ENCODE measurements around the gene CA9.
"Not testable (repeated sequence)": the region's sequence is repeated elsewhere in the genome, so short reads cannot be mapped to it uniquely, and the experiment has no call there.

Gene CA9

DNA sequence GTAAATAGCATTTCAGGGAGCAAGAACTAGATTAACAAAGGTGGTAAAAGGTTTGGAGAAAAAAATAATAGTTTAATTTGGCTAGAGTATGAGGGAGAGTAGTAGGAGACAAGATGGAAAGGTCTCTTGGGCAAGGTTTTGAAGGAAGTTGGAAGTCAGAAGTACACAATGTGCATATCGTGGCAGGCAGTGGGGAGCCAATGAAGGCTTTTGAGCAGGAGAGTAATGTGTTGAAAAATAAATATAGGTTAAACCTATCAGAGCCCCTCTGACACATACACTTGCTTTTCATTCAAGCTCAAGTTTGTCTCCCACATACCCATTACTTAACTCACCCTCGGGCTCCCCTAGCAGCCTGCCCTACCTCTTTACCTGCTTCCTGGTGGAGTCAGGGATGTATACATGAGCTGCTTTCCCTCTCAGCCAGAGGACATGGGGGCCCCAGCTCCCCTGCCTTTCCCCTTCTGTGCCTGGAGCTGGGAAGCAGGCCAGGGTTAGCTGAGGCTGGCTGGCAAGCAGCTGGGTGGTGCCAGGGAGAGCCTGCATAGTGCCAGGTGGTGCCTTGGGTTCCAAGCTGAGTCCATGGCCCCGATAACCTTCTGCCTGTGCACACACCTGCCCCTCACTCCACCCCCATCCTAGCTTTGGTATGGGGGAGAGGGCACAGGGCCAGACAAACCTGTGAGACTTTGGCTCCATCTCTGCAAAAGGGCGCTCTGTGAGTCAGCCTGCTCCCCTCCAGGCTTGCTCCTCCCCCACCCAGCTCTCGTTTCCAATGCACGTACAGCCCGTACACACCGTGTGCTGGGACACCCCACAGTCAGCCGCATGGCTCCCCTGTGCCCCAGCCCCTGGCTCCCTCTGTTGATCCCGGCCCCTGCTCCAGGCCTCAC is at the start of gene CA9:
Gene CA9 (plus strand): TSS at position 797 of the 893 bp plus-strand sequence. CDS start 32 bp downstream, at position 829.
- no peak for DNase-seq

GRCh38 chr9:35627575-35627974 is 46.2 kb upstream of the CA9 start:
- no peak for DNase-seq

- DNase-seq: no peak
These were observed 45.2 kb upstream of the CA9 start for GRCh38 chr9:35628389-35628991.

GRCh38 chr9:35629597-35629996 is 44.1 kb upstream of the CA9 start:
- no peak for DNase-seq

DNA sequence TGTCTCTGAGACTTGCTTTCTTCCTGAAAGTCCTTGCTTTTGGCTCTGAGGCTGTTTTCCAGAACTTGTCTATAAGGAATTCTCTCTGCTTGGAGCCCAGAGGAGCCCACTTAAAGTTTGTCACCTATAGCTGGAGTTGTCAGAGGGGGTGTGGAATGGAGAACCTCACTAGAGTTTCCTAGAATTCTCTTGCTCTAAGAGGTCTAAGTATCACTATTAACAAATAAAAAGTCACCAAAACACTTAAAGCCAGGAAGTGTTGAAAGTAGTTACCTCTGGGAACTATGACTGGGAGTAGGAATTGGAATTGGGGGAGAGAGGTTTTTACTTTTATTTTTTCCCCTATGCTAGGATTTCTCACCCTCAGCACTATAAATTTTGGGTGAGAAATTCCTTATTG is 38.0 kb upstream of the CA9 start:
- no peak for DNase-seq

DNA sequence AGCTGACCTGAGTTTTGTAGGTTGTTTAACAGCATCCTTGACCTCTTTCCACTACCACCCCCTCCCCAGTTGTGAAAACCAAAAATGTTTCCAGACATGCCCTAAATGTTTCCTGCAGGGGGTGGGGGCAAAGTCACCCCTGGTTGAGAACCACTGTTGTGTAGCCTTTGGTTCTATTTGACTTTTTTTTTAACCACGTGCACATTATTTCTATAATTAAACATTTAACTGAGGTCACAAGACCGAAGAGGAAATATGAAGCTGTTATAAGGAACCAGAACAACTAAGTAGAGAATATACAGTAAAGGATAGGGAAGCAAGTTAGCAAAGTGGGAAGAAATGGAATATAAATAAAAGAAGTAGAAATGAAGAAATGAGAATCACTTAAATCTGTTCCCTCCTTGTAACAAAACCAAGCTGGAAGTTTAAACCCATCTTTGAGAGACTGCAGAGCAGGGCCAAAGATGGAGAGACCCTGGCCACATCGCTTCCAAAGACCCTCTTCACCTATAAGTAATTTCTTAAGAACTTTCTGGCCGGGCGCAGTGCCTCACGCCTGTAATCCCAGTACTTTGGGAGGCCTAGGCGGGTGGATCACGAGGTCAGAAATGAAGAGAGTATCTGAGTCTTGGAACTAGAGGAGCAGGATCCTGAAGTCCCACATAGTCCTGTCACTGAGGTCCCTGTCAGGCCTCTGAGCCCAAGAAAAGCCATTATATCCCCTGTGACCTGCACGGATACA is 37.4 kb upstream of the CA9 start:
- no peak for DNase-seq

DNA sequence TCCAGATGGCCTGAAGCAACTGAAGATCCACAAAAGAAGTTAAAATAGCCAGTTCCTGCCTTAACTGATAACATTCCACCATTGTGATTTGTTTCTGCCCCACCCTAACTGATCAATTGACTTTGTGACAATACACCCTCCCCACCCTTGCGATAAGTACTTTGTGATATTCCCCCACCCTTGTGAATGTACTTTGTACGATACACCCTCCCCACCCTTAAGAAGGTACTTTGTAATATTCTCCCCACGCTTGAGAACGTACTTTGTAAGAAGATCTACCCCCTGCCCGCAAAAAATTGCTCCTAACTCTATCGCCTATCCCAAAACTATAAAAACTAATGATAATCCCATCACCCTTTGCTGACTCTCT is 36.9 kb upstream of the CA9 start:
- DNase-seq: not testable (repeated sequence)

- DNase-seq: not testable (repeated sequence)
These were observed 36.2 kb upstream of the CA9 start for GRCh38 chr9:35637427-35637955.

DNA sequence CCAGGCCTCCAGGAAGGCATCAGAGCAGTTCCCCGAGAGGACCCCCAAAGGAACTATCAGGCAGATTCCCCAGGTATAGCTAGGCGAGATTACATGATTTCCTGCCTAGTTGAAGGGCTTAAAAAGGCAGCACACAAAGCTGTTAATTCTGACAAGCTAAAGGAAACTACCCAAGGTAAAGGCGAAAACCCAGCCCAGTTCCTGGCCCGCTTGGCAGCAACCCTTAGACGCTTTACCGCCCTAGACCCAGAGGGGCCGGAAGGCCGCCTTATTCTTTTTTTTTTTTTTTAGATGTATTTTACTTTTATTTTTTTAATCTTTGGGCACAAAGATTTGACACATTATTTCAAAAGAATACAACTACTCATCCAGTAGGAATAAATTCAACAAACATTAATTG is 35.0 kb upstream of the CA9 start:
- not testable (repeated sequence) for DNase-seq

DNA sequence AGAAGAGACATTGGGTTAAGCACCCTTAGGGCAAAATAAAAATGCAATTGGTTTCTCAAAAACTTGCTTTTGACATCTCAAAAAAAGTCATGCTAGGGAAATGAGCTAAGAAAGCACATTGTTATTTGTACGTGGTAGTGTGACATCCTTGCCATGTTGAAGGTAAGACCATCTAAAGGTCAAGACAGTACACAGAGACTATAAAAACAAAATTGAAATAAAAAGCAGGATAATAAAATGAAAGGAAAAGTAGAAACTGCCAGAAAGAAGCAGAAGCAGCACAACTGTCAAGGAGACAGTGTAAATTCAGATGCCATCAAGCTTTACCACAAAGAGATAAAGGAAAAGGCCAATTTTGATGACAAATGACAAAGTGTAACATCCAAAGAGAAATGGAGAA is 34.5 kb upstream of the CA9 start:
- not testable (repeated sequence) for DNase-seq

DNA sequence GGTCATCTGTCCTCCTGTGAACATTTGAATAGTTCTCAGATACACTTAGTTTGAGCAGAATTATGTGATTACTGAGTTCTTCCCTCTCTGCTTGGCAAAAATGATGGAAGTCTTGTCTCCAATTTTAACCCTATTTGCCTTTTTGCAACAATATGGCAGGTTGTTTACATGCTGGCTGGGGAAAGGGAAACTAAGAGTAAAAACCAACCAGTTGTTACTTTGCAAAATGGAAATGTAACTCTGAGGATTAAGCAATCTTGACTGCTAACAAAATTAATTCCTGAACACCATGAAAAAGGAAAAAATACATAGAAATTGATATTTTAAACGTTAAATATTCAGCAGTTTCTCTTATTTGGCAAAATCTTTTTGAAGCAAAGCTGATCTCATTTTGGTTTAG is 34.1 kb upstream of the CA9 start:
- no peak for DNase-seq

DNA sequence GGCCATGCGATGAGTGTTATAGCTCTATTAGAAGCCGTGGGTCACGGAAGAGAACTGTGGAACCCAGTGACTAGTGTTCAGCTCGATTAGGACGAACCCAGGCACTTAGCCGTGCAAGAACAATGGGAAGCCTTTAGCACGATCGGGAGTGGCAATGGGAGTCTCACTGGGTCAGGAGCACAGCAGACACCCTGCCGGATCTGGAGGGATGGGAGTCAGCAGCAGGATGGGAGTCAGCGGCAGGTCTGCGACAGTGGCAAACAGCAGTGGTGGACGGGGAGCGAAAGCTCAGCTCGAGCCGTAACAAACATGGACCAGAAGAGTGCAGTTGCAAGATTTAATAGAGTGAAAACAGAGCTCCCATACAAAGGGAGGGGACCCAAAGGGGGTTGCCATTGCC is 33.3 kb upstream of the CA9 start:
- DNase-seq: not testable (repeated sequence)

- not testable (repeated sequence) for DNase-seq
These were observed 32.2 kb upstream of the CA9 start for GRCh38 chr9:35641478-35641877.

- DNase-seq: no peak
These were observed 30.7 kb upstream of the CA9 start for GRCh38 chr9:35643046-35643445.

DNA sequence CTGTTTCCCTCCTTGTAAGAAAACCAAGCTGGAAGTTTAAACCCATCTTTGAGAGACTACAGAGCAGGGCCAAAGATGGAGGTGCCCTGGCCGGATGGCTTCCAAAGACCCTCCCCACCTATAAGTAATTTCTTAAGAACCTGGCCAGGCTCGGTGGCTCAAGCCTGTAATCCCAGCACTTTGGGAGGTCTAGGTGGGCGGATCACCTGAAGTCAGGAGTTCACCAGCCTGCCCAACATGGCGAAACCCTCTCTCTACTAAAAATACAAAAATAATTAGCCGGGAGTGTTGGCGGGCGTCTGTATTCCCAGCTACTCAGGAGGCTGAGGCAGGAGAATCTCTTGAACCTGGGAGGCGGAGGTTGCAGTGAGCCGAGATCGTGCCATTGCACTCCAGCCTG is 28.0 kb upstream of the CA9 start:
- DNase-seq: not testable (repeated sequence)

GRCh38 chr9:35646153-35646532 is 27.6 kb upstream of the CA9 start:
- no peak for DNase-seq

GRCh38 chr9:35646533-35647265 is 27.0 kb upstream of the CA9 start:
- DNase-seq: peak; percentile 92 to 93

DNA sequence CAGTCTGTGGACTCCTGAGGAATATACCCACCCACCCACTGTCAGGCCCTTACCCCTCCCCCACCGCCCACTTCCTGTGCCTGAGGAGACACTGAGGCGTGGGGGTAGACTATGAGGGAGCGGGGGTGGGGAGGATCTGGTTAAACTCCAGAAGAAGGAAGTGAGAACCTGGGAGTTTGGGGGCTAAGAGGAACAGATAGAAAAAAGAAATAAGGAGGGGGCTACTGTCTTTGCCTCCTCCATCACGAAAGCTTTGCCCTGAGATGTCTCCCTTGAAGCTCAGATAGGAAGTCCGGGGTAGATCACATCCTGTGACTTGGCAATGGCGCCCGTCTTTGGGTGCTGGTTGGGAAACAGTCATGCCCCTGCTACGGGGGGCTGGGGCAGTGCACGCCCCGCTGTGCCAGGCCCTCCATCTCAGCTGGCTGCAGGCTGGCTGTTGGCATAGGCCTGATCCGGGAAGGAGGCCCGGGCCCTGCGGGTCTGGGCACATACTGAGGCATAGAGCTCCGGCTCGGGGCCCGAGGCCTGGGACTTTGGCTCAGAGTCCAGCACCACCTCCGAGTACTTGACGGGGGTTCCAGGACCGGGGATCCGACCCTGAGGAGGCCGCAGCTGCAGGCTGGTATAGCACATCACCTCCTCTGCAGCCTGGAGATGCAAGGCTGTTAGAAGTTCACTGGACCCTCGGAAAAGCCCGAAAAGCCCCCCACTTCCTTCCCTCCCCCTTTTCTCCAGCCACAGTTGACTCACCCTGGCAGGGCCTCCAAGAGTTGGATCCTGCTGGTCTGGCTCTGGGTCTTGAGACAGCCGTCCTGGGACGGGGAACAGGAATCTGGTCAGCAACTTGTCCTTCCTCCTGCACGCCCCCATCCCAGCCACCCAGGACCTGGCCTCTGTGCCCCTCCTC is 24.0 kb upstream of the CA9 start:
- DNase-seq: peak; percentile 27 to 38

- DNase-seq: peak in 1 of 2 donors; percentile 28
These were observed 23.2 kb upstream of the CA9 start, which contains the start of gene SIT1 for GRCh38 chr9:35650341-35651158. Gene SIT1, minus strand, starts transcription at chr9:35650931. Its CDS starts 78 bp downstream, at chr9:35650853.
